GM12878 (cell line): ENCODE results near the gene PLEKHJ1. TPM values are rescaled to one million over a fixed set of nuclear protein-coding genes. Genes with fewer than 3 reads are reported as not detected.

Source experiments
- BCLAF1 ChIP-seq: fragments of 450-650 bp; IDR thresholded peaks from 2 replicates; pipeline ENCODE4 v1.6.1; 2017; ENCODE audit warnings: antibody characterized with exemption, mild to moderate bottlenecking, moderate library complexity
- CEBPB ChIP-seq, 2 experiments: fragments of 150-350 bp in 1 of 2; IDR thresholded peaks; 2 replicates each; pipeline ENCODE4 v1.6.1; 2012 to 2014; ENCODE audit warnings: low read depth in 2 of 2, low read length in 2 of 2, borderline replicate concordance in 1 of 2, inconsistent platforms in 1 of 2
- FOXK2 ChIP-seq: fragments of 450-650 bp; IDR thresholded peaks from 2 replicates; pipeline ENCODE4 v1.6.1; 2017; ENCODE audit warnings: mild to moderate bottlenecking, moderate library complexity
- KAT2A ChIP-seq: conservative IDR thresholded peaks from 2 replicates; pipeline ENCODE4 v1.6.1; 2011; ENCODE audit warnings: low read depth, low read length; ENCODE audit not compliant: control insufficient read depth
- KDM1A ChIP-seq: fragments of 200-600 bp; sonication (generic); IDR thresholded peaks from 2 replicates; pipeline ENCODE4 v1.6.1; 2016; ENCODE audit warnings: borderline replicate concordance
- KLF5 ChIP-seq: fragments of 450-650 bp; IDR thresholded peaks from 2 replicates; pipeline ENCODE4 v1.6.1; 2014; ENCODE audit warnings: mild to moderate bottlenecking; ENCODE audit not compliant: partially characterized antibody
- LARP7 ChIP-seq: fragments of 450-650 bp; IDR thresholded peaks from 2 replicates; pipeline ENCODE4 v1.6.1; 2017; ENCODE audit warnings: mild to moderate bottlenecking
- MTA3 ChIP-seq: IDR thresholded peaks from 2 replicates; pipeline ENCODE4 v1.6.1; 2012; ENCODE audit warnings: low read length, inconsistent platforms, borderline replicate concordance
- MXI1 ChIP-seq: fragments of 150-350 bp; IDR thresholded peaks from 2 replicates; pipeline ENCODE4 v1.6.1; 2011; ENCODE audit warnings: low read depth, mild to moderate bottlenecking, inconsistent platforms, low read length, improper control_type of control experiment
- POLR2AphosphoS5 ChIP-seq: IDR thresholded peaks from 2 replicates; pipeline ENCODE4 v1.6.1; 2011; ENCODE audit warnings: mild to moderate bottlenecking, low read length, inconsistent platforms
- RAD51 ChIP-seq: fragments of 450-650 bp; IDR thresholded peaks from 2 replicates; pipeline ENCODE4 v1.6.1; 2016; ENCODE audit warnings: moderate library complexity, mild to moderate bottlenecking, inconsistent platforms
- RCOR1 ChIP-seq: conservative IDR thresholded peaks from 2 replicates; pipeline ENCODE4 v1.6.1; 2012; ENCODE audit warnings: low read depth, low read length, improper control_type of control experiment
- ZNF622 ChIP-seq: fragments of 450-650 bp; IDR thresholded peaks from 2 replicates; pipeline ENCODE4 v1.6.1; 2017; ENCODE audit warnings: mild to moderate bottlenecking, inconsistent platforms
- polyA plus RNA-seq, 11 experiments: library from polyadenylated mRNA; depleted of rRNA in 4 of 11; unstranded in 6 of 11; stranded (reverse) in 5 of 11; fragments of >200 nt; fragmentation: Nextera tagmentation in 4 of 11; fragmentation: Illumina TruSeq in 1 of 11; extraction: Ambion mirVana in 4 of 11; extraction: Trizol in 1 of 11; gene quantifications; 1 replicate in 1 of 11; 2 replicates in 10 of 11; pipeline versions ENCODE4 v1.2.1 to v1.2.3, GENCODE V29; 2011 to 2016; ENCODE audit warnings: inconsistent platforms in 2 of 11, missing spikeins in 2 of 11, low read depth in 1 of 11
- total RNA-seq, 4 experiments: library from RNA; depleted of rRNA in 3 of 4; stranded (reverse); fragments of >200 nt in 3 of 4; fragmentation: Illumina TruSeq in 1 of 4; extraction: Trizol in 1 of 4; gene quantifications; 2 replicates each; pipeline versions ENCODE4 v1.2.1 to v1.2.3, GENCODE V29; 2013 to 2021
- TF ChIP-seq, protein P1 (sequence below): fragments of 450-650 bp; IDR thresholded peaks from 2 replicates; pipeline ENCODE4 v1.6.1; 2016; ENCODE audit warnings: mild to moderate bottlenecking
- TF ChIP-seq, protein P2 (sequence below): fragments of 450-650 bp; formaldehyde crosslinking; IDR thresholded peaks from 2 replicates; pipeline ENCODE4 v1.4.0; 2020; ENCODE audit warnings: mild to moderate bottlenecking, moderate library complexity
- TF ChIP-seq, protein P3 (sequence below): IDR thresholded peaks from 2 replicates; pipeline ENCODE4 v1.6.1; 2012; ENCODE audit warnings: low read depth, low read length, improper control_type of control experiment
- TF ChIP-seq, protein P4 (sequence below): fragments of 450-650 bp; IDR thresholded peaks from 2 replicates; pipeline ENCODE4 v1.6.1; 2017; ENCODE audit warnings: mild to moderate bottlenecking

PLEKHJ1 gene
- total and polyA plus RNA-seq, 10 of the 15 experiments (the other 5 are each of a cell fraction or from before 2014, with no cell fraction given), result 1.3 to 133 (median 75.0) TPM

DNA sequence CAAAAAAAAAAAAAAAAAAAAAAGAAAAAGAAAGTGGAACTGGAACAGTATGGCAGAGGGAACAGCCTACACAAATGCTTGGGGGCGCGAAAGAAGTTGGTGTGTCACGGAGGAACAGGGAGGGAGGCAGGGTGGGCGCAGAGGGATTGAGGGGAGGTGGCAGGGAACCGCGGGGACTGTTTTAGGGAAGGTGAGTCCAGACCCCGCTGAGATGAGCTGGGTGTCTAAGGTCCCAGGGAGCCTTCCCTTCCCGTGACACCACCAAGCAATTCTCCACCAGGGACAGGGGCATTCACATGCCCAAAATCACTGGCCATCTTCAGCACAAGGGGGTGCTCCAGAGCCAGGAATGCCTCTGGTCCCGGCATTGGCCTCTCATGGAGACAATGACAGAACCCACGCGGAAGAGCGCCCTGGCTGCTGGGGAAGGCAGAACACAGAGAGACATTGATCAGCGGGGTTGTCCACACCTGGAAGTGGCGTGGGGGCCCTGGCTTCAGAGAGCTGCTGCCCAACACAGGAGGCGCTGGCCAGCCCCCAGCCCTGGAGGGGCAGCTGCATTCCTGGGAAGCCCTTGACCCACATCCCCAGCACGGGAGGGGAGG is 38.9 kb upstream of the PLEKHJ1 start (continued):
- TF ChIP-seq, protein P1, sequence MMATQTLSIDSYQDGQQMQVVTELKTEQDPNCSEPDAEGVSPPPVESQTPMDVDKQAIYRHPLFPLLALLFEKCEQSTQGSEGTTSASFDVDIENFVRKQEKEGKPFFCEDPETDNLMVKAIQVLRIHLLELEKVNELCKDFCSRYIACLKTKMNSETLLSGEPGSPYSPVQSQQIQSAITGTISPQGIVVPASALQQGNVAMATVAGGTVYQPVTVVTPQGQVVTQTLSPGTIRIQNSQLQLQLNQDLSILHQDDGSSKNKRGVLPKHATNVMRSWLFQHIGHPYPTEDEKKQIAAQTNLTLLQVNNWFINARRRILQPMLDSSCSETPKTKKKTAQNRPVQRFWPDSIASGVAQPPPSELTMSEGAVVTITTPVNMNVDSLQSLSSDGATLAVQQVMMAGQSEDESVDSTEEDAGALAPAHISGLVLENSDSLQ, result no peak
- TF ChIP-seq KDM1A, result no peak
- TF ChIP-seq MXI1, result no peak
- TF ChIP-seq KAT2A, result no peak
- TF ChIP-seq BCLAF1, result no peak
- TF ChIP-seq, protein P2, sequence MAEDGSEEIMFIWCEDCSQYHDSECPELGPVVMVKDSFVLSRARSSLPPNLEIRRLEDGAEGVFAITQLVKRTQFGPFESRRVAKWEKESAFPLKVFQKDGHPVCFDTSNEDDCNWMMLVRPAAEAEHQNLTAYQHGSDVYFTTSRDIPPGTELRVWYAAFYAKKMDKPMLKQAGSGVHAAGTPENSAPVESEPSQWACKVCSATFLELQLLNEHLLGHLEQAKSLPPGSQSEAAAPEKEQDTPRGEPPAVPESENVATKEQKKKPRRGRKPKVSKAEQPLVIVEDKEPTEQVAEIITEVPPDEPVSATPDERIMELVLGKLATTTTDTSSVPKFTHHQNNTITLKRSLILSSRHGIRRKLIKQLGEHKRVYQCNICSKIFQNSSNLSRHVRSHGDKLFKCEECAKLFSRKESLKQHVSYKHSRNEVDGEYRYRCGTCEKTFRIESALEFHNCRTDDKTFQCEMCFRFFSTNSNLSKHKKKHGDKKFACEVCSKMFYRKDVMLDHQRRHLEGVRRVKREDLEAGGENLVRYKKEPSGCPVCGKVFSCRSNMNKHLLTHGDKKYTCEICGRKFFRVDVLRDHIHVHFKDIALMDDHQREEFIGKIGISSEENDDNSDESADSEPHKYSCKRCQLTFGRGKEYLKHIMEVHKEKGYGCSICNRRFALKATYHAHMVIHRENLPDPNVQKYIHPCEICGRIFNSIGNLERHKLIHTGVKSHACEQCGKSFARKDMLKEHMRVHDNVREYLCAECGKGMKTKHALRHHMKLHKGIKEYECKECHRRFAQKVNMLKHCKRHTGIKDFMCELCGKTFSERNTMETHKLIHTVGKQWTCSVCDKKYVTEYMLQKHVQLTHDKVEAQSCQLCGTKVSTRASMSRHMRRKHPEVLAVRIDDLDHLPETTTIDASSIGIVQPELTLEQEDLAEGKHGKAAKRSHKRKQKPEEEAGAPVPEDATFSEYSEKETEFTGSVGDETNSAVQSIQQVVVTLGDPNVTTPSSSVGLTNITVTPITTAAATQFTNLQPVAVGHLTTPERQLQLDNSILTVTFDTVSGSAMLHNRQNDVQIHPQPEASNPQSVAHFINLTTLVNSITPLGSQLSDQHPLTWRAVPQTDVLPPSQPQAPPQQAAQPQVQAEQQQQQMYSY (CRISPR knock-in tag), result no peak
- TF ChIP-seq POLR2AphosphoS5, result peak; percentile 76; the same call in 1 of the 2 replicates
- TF ChIP-seq CEBPB (IDR thresholded peaks at IDR 0.05; ENCODE audit: borderline replicate concordance in 1 of 2, low read depth in 2 of 2, low read length in 2 of 2), result no peak
- no peak for TF ChIP-seq KLF5
- no peak for TF ChIP-seq RCOR1
- no peak for TF ChIP-seq RAD51
- 0 out of 2 replicates have a peak, but pooled peaks have one; percentile 45 for TF ChIP-seq MTA3
- TF ChIP-seq, protein P3, sequence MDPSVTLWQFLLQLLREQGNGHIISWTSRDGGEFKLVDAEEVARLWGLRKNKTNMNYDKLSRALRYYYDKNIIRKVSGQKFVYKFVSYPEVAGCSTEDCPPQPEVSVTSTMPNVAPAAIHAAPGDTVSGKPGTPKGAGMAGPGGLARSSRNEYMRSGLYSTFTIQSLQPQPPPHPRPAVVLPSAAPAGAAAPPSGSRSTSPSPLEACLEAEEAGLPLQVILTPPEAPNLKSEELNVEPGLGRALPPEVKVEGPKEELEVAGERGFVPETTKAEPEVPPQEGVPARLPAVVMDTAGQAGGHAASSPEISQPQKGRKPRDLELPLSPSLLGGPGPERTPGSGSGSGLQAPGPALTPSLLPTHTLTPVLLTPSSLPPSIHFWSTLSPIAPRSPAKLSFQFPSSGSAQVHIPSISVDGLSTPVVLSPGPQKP, result no peak
- no peak for TF ChIP-seq FOXK2
- TF ChIP-seq, protein P4, sequence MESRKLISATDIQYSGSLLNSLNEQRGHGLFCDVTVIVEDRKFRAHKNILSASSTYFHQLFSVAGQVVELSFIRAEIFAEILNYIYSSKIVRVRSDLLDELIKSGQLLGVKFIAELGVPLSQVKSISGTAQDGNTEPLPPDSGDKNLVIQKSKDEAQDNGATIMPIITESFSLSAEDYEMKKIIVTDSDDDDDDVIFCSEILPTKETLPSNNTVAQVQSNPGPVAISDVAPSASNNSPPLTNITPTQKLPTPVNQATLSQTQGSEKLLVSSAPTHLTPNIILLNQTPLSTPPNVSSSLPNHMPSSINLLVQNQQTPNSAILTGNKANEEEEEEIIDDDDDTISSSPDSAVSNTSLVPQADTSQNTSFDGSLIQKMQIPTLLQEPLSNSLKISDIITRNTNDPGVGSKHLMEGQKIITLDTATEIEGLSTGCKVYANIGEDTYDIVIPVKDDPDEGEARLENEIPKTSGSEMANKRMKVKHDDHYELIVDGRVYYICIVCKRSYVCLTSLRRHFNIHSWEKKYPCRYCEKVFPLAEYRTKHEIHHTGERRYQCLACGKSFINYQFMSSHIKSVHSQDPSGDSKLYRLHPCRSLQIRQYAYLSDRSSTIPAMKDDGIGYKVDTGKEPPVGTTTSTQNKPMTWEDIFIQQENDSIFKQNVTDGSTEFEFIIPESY, result peak; percentile 89
- no peak; the same call in 1 of the 2 replicates for TF ChIP-seq LARP7
- TF ChIP-seq ZNF622, result no peak
